HCT116 (cell line): ENCODE data around the gene HOMER2. TPM values are rescaled to one million over a fixed set of nuclear protein-coding genes. Genes with fewer than 3 reads are reported as not detected.

ENCODE experiments used
- ATAC-seq: fragments of 200-7000 bp; cut with Tn5 transposase; 2 replicates; pipeline ENCODE4 v1.9.1; 2020; ENCODE audit warnings: mild to moderate bottlenecking, moderate library complexity
- BruUV-seq: library from RNA; stranded (reverse); fragments of 400-500 nt; replicated peaks from 2 replicates; lab custom pipeline; 2021; lab: Mats Ljungman, UMichigan
- CTCF ChIA-PET: fragments of 300-600 bp; sonication (Branson Sonifier 250); formaldehyde crosslinking; loops from one replicate; lab custom pipeline; 2021; ENCODE audit warnings: antibody characterized with exemption; lab: Charles Lee
- POLR2A ChIA-PET: fragments of 300-600, 350-600 bp; sonication (Branson Sonifier 250); formaldehyde crosslinking; loops from one replicate; lab custom pipeline; 2021; ENCODE audit warnings: antibody characterized with exemption; lab: Charles Lee
- RAD21 ChIA-PET, 2 experiments: fragments of 300-600 bp; sonication (Branson Sonifier 250); formaldehyde crosslinking; loops; one replicate each; lab custom pipeline; 2023; ENCODE audit warnings: low total read pairs in 2 of 2; ENCODE audit not compliant: uncharacterized antibody in 2 of 2, unreplicated experiment in 2 of 2, low non-redundant PET in 1 of 2; lab: Charles Lee
- DNase-seq: peaks from one replicate; pipeline ENCODE4 v3.0.0-alpha.2; 2010; ENCODE audit warnings: low read depth, low spot score
- H2AFZ ChIP-seq: fragments of 200-600 bp; shearing (Covaris generic), sonication (generic); 2 replicates; pipeline ENCODE4 v1.6.1; 2017; ENCODE audit warnings: low read depth, mixed run types, mixed read lengths, antibody characterized with exemption, low read length; ENCODE audit not compliant: poor library complexity, severe bottlenecking
- H3K27ac ChIP-seq: 2 replicates; pipeline ENCODE4 v1.5.1; 2012; ENCODE audit warnings: low read depth, low read length
- H3K27me3 ChIP-seq: fragments of 200-600 bp; sonication (generic); 2 replicates; pipeline ENCODE4 v1.6.1; 2016; ENCODE audit warnings: mixed run types, low read length, mixed read lengths; ENCODE audit not compliant: insufficient read depth
- H3K36me3 ChIP-seq, 2 experiments: fragments of 200-500 bp in 1 of 2; fragments of 200-600 bp in 1 of 2; sonication (Bioruptor generic) in 1 of 2; sonication (generic) in 1 of 2; 2 replicates each; pipeline versions ENCODE4 v1.5.1 to v1.6.1; 2014 to 2016; ENCODE audit warnings: low read length in 2 of 2, inconsistent platforms in 1 of 2, mixed read lengths in 1 of 2, mixed run types in 1 of 2; ENCODE audit not compliant: insufficient read depth in 2 of 2, control insufficient read depth in 1 of 2
- H3K4me1 ChIP-seq, 2 experiments: fragments of 200-600 bp in 1 of 2; sonication (generic) in 1 of 2; 2 replicates each; pipeline versions ENCODE4 v1.5.1 to v1.6.1; 2012 to 2017; ENCODE audit warnings: low read length in 2 of 2, inconsistent platforms in 1 of 2, mild to moderate bottlenecking in 1 of 2, mixed read lengths in 1 of 2, mixed run types in 1 of 2, moderate library complexity in 1 of 2; ENCODE audit not compliant: insufficient read depth in 2 of 2, control insufficient read depth in 1 of 2
- H3K4me2 ChIP-seq: fragments of 200-600 bp; sonication (generic); 2 replicates; pipeline ENCODE4 v1.6.1; 2017; ENCODE audit warnings: mixed run types, low read length, mixed read lengths
- H3K4me3 ChIP-seq, 2 experiments: fragments of 200-600 bp in 1 of 2; sonication (generic) in 1 of 2; replicated peaks in 1 of 2; 2 replicates each; pipeline ENCODE4 v1.5.1; 2011 to 2016; ENCODE audit warnings: low read length in 2 of 2, control low read depth in 1 of 2, low read depth in 1 of 2, mild to moderate bottlenecking in 1 of 2, mixed read lengths in 1 of 2, mixed run types in 1 of 2
- H3K79me2 ChIP-seq: fragments of 200-600 bp; sonication (generic); 2 replicates; pipeline ENCODE4 v1.6.1; 2017; ENCODE audit warnings: mild to moderate bottlenecking, mixed run types, low read length, moderate library complexity, mixed read lengths; ENCODE audit not compliant: insufficient read depth
- H3K9ac ChIP-seq: fragments of 200-600 bp; sonication (generic); 2 replicates; pipeline ENCODE4 v1.6.1; 2016; ENCODE audit warnings: low read length, mixed read lengths
- H3K9me2 ChIP-seq: fragments of 200-600 bp; sonication (generic), shearing (Covaris generic); 2 replicates; pipeline ENCODE4 v1.6.1; 2017; ENCODE audit warnings: mixed run types, mild to moderate bottlenecking, moderate library complexity; ENCODE audit not compliant: insufficient read depth
- H3K9me3 ChIP-seq, 2 experiments: fragments of 200-500 bp in 1 of 2; fragments of 200-600 bp in 1 of 2; sonication (Bioruptor generic) in 1 of 2; sonication (generic) in 1 of 2; 2 replicates each; pipeline ENCODE4 v1.6.1; 2014 to 2017; ENCODE audit warnings: low read length in 2 of 2, mixed read lengths in 2 of 2, inconsistent platforms in 1 of 2, low read depth in 1 of 2, mild to moderate bottlenecking in 1 of 2, mixed run types in 1 of 2, moderate library complexity in 1 of 2; ENCODE audit not compliant: control insufficient read depth in 1 of 2, insufficient read depth in 1 of 2
- H4K20me1 ChIP-seq: fragments of 200-600 bp; sonication (generic), shearing (Covaris generic); 2 replicates; pipeline ENCODE4 v1.6.1; 2017; ENCODE audit warnings: mixed run types, mild to moderate bottlenecking, moderate library complexity; ENCODE audit not compliant: insufficient read depth
- ATF3 ChIP-seq: IDR thresholded peaks from 2 replicates; pipeline ENCODE4 v1.6.1; 2012
- CTCF ChIP-seq, 3 experiments: fragments of 200-600 bp in 1 of 3; sonication (generic) in 1 of 3; IDR thresholded peaks in 2 of 3; conservative IDR thresholded peaks in 1 of 3; 2 replicates each; pipeline ENCODE4 v1.5.1; 2012 to 2017; ENCODE audit warnings: low read depth in 2 of 3, low read length in 2 of 3, antibody characterized with exemption in 1 of 3, borderline replicate concordance in 1 of 3, control low read depth in 1 of 3, mild to moderate bottlenecking in 1 of 3, mixed read lengths in 1 of 3, mixed run types in 1 of 3, moderate library complexity in 1 of 3; ENCODE audit not compliant: insufficient read depth in 1 of 3
- EGR1 ChIP-seq: IDR thresholded peaks from 2 replicates; pipeline ENCODE4 v1.6.1; 2012; ENCODE audit warnings: low read depth
- ELF1 ChIP-seq: IDR thresholded peaks from 2 replicates; pipeline ENCODE4 v1.6.1; 2012; ENCODE audit warnings: low read depth, borderline replicate concordance
- EZH2 ChIP-seq: fragments of 200-600 bp; sonication (generic); IDR thresholded peaks from 2 replicates; pipeline ENCODE4 v1.6.1; 2017; ENCODE audit warnings: antibody characterized with exemption, mixed run types
- EZH2phosphoT487 ChIP-seq: fragments of 200-600 bp; IDR thresholded peaks from 2 replicates; pipeline ENCODE4 v1.6.1; 2018; ENCODE audit warnings: antibody characterized with exemption, borderline replicate concordance
- FOSL1 ChIP-seq: IDR thresholded peaks from 2 replicates; pipeline ENCODE4 v1.6.1; 2012; ENCODE audit warnings: low read depth
- JUND ChIP-seq: IDR thresholded peaks from 2 replicates; pipeline ENCODE4 v1.6.1; 2012
- MAX ChIP-seq: IDR thresholded peaks from 2 replicates; pipeline ENCODE4 v1.6.1; 2012
- POLR2A ChIP-seq: IDR thresholded peaks from 2 replicates; pipeline ENCODE4 v1.7.0; 2011; ENCODE audit warnings: borderline replicate concordance; ENCODE audit not compliant: insufficient read depth, insufficient read length; ENCODE audit errors: extremely low read depth
- RAD21 ChIP-seq: IDR thresholded peaks from 2 replicates; pipeline ENCODE4 v1.6.1; 2012; ENCODE audit warnings: low read depth, mild to moderate bottlenecking
- REST ChIP-seq: IDR thresholded peaks from 2 replicates; pipeline ENCODE4 v1.6.1; 2012; ENCODE audit warnings: low read depth
- SIN3A ChIP-seq: IDR thresholded peaks from 2 replicates; pipeline ENCODE4 v1.6.1; 2012; ENCODE audit warnings: low read depth
- SRF ChIP-seq: IDR thresholded peaks from 2 replicates; pipeline ENCODE4 v1.6.1; 2012; ENCODE audit warnings: low read depth
- TCF7L2 ChIP-seq: IDR thresholded peaks from 2 replicates; pipeline ENCODE4 v1.7.0; 2011; ENCODE audit warnings: borderline replicate concordance, inconsistent platforms; ENCODE audit not compliant: insufficient read depth, insufficient read length; ENCODE audit errors: extremely low read depth
- YY1 ChIP-seq: IDR thresholded peaks from 2 replicates; pipeline ENCODE4 v1.6.1; 2011; ENCODE audit warnings: low read length, low read depth, moderate library complexity, mild to moderate bottlenecking; ENCODE audit not compliant: insufficient replicate concordance; ENCODE audit errors: extremely low read depth
- ZBTB33 ChIP-seq: IDR thresholded peaks from 2 replicates; pipeline ENCODE4 v1.6.1; 2011; ENCODE audit warnings: mild to moderate bottlenecking, low read length, moderate library complexity; ENCODE audit not compliant: insufficient replicate concordance; ENCODE audit errors: extremely low read depth
- ZFX ChIP-seq: fragments of 450-650 bp; IDR thresholded peaks from 2 replicates; pipeline ENCODE4 v1.6.1; 2017
- ZNF274 ChIP-seq: fragments of 200-500 bp; sonication (Bioruptor generic); IDR thresholded peaks from 2 replicates; pipeline ENCODE4 v1.6.1; 2014; ENCODE audit warnings: mild to moderate bottlenecking, low read depth, low read length, inconsistent platforms
- intact Hi-C: fragments of 100-400 bp; cut with micrococcal nuclease; formaldehyde crosslinking; loops from 2 replicates; pipeline ENCODE4 v1.10.0; 2022
- total RNA-seq: library from RNA; stranded (reverse); gene quantifications from one replicate; pipeline ENCODE4 v1.2.1, GENCODE V29; 2021; ENCODE audit not compliant: unreplicated experiment

The HOMER2 gene
- total RNA-seq, 1 experiment from 2014 or later: 3.9 TPM

GRCh38 chr15:82839136-82839535, 113.4 kb downstream of the HOMER2 start:
- Histone ChIP-seq H2AFZ (no peak overlapping the region), H3K9ac (no peak overlapping the region), H3K27ac (no peak overlapping the region), H3K36me3 (peaks cover 2 to 7% of the 10 kb centered on the region in 2 experiments; a peak in 3 of 4 replicates), H3K4me1 (no peaks in the 10 kb centered on the region), H3K9me2 (no peaks in the 10 kb centered on the region), H3K27me3 (no peaks in the 10 kb centered on the region), H3K79me2 (no peaks in the 10 kb centered on the region), H3K4me2 (no peak overlapping the region), H3K4me3 (no peak overlapping the region), H4K20me1 (no peaks in the 10 kb centered on the region), H3K9me3 (no peaks in the 10 kb centered on the region)
- intact Hi-C loops: no loop called here
- TF ChIP-seq YY1 (no peak), SRF (no peak), MAX (no peak), ZBTB33 (no peak), EZH2phosphoT487 (no peak), FOSL1 (no peak), TCF7L2 (no peak), ZFX (no peak), ATF3 (no peak), EGR1 (no peak), SIN3A (no peak), CTCF (IDR thresholded peaks at IDR 0.05 in 2 of 3, conservative IDR thresholded peaks at IDR 0.05 in 1 of 3; ENCODE audit: borderline replicate concordance in 1 of 3, insufficient read depth in 1 of 3, low read depth in 2 of 3, low read length in 2 of 3) (no peak), ELF1 (no peak), REST (no peak), EZH2 (no peak), POLR2A (no peak), RAD21 (no peak), JUND (no peak), ZNF274 (no peak)
- ChIA-PET RAD21 (no interaction called here), CTCF (interaction anchor here (1.3 kb wide), 1 partner anchor 10 kb away, joined by 7 read pairs; no protein-coding TSS in a partner anchor), POLR2A (no interaction called here)
- DNase-seq (no peak), ATAC-seq (no peak)
- BruUV-seq: no TSS peak
